Measurements from ENCODE around the gene HPGD. TPM values are rescaled to one million over a fixed set of nuclear protein-coding genes. Genes with fewer than 3 reads are reported as not detected.
A peak's percentile ranks its signal among the peaks of the same experiment; 100 is the strongest.

HPGD gene
- total and polyA plus RNA-seq, 9 of the 15 experiments (the other 6 are each of a cell fraction or from before 2014, with no cell fraction given): 2.3 to 8.6 (median 4.8) TPM

DNA sequence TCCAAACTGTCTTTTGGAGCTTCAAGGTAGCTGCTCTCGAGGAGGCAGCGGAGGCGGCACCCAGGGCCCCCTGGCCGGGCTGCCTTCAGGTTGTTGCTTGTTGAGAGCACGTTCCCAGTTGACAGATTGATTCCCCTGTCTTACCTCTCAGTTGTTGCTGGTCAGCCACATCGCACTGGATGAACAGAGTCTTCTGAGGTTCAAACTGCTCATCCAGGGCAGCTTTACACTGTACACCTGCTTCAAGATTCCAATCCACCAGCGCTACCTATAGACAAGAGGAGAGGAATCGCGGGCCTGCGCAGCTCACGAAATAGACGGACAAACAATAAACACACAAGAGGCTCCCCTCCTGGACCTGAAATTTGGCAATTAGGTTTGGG is 497 bp downstream of the HPGD start:
- 11% methylated on average over 12 of the region's 12 CpGs for WGBS (ENCODE audit: insufficient coverage, low coverage, missing lambda C conversion rate)
- Histone ChIP-seq H3K36me3 (ENCODE audit: control insufficient read depth, insufficient read depth, low read length) (no peaks in the 10 kb centered on the region), H3K27ac (ENCODE audit: extremely low read depth, low read depth, low read length) (no peak overlapping the region), H3K79me2 (ENCODE audit: control insufficient read depth, insufficient read depth, low read length) (no peaks in the 10 kb centered on the region), H3K4me2 (ENCODE audit: insufficient read depth, low read length) (peak overlapping the region; percentile 89), H3K9me1 (ENCODE audit: control insufficient read depth, insufficient read depth, low read length) (no peaks in the 10 kb centered on the region), H3K27me3 (ENCODE audit: control insufficient read depth in 2 of 2, insufficient read depth in 2 of 2, low read length in 2 of 2) (no peaks in the 10 kb centered on the region), H3K4me1 (replicated peaks in 1 of 2; ENCODE audit: control insufficient read depth in 2 of 2, insufficient read depth in 2 of 2, low read length in 2 of 2) (peaks cover 9 to 13% of the 10 kb centered on the region in 2 experiments; a peak in 3 of 5 replicates), H2AFZ (ENCODE audit: low read depth, low read length) (peak overlapping the region; percentile 97), H3K9me3 (replicated peaks; ENCODE audit: control insufficient read depth, insufficient read depth, low read depth, low read length) (no peaks in the 10 kb centered on the region), H3K4me3 (peak overlapping the region; percentile 64), H4K20me1 (replicated peaks; ENCODE audit: control insufficient read depth, insufficient read depth, low read length) (no peaks in the 10 kb centered on the region), H3K9ac (ENCODE audit: insufficient read depth in 1 of 2, low read depth in 2 of 2, low read length in 2 of 2) (peak overlapping the region; percentile 64 to 93; a peak in 3 of 4 replicates)
- ChIA-PET CTCF (ENCODE audit: low intra/inter-chr PET ratio) (no interaction called here), POLR2A (interaction anchor here (2.4 kb wide), 1 partner anchor 11 kb away, joined by 5 read pairs; no protein-coding TSS in a partner anchor)
- FAIRE-seq: no peak
- intact Hi-C loops (cut with micrococcal nuclease): loop anchor here (2.0 to 5.0 kb wide), 4 partner anchors 99 to 191 kb away; no protein-coding TSS in a partner anchor
- peak; percentile 74 for ATAC-seq
- BruUV-seq (replicated peaks): no TSS peak
- DNase-seq (ENCODE audit: extremely low read depth in 1 of 4, low spot score in 3 of 4): peak in 2 of 4 experiments; percentile 13 to 53
- in situ Hi-C loops (cut with MboI): no loop called here
- TF ChIP-seq ATF7 (IDR thresholded peaks at IDR 0.05) (no peak), NR1H2 (CRISPR knock-in tag; IDR thresholded peaks at IDR 0.05) (no peak), ZNF444 (CRISPR knock-in tag; IDR thresholded peaks at IDR 0.05) (no peak), RBM14 (IDR thresholded peaks at IDR 0.05; ENCODE audit: borderline replicate concordance, insufficient read depth, low read depth, low read length) (no peak), PRPF4 (IDR thresholded peaks at IDR 0.05; ENCODE audit: insufficient read depth, low read depth, low read length, poor library complexity, severe bottlenecking) (no peak)
- TF ChIP-seq, protein P1, sequence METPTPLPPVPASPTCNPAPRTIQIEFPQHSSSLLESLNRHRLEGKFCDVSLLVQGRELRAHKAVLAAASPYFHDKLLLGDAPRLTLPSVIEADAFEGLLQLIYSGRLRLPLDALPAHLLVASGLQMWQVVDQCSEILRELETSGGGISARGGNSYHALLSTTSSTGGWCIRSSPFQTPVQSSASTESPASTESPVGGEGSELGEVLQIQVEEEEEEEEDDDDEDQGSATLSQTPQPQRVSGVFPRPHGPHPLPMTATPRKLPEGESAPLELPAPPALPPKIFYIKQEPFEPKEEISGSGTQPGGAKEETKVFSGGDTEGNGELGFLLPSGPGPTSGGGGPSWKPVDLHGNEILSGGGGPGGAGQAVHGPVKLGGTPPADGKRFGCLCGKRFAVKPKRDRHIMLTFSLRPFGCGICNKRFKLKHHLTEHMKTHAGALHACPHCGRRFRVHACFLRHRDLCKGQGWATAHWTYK (CRISPR knock-in tag; IDR thresholded peaks at IDR 0.05): no peak
- TF ChIP-seq, protein P2, sequence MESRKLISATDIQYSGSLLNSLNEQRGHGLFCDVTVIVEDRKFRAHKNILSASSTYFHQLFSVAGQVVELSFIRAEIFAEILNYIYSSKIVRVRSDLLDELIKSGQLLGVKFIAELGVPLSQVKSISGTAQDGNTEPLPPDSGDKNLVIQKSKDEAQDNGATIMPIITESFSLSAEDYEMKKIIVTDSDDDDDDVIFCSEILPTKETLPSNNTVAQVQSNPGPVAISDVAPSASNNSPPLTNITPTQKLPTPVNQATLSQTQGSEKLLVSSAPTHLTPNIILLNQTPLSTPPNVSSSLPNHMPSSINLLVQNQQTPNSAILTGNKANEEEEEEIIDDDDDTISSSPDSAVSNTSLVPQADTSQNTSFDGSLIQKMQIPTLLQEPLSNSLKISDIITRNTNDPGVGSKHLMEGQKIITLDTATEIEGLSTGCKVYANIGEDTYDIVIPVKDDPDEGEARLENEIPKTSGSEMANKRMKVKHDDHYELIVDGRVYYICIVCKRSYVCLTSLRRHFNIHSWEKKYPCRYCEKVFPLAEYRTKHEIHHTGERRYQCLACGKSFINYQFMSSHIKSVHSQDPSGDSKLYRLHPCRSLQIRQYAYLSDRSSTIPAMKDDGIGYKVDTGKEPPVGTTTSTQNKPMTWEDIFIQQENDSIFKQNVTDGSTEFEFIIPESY (CRISPR knock-in tag; IDR thresholded peaks at IDR 0.05): peak; percentile 29; the same call in 1 of the 2 replicates
- TF ChIP-seq, protein P3, sequence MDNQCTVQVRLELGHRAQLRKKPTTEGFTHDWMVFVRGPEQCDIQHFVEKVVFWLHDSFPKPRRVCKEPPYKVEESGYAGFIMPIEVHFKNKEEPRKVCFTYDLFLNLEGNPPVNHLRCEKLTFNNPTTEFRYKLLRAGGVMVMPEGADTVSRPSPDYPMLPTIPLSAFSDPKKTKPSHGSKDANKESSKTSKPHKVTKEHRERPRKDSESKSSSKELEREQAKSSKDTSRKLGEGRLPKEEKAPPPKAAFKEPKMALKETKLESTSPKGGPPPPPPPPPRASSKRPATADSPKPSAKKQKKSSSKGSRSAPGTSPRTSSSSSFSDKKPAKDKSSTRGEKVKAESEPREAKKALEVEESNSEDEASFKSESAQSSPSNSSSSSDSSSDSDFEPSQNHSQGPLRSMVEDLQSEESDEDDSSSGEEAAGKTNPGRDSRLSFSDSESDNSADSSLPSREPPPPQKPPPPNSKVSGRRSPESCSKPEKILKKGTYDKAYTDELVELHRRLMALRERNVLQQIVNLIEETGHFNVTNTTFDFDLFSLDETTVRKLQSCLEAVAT (IDR thresholded peaks at IDR 0.05): no peak
